Measurements from ENCODE around the gene GRIK4.
"Not testable (repeated sequence)": the region's sequence is repeated elsewhere in the genome, so short reads cannot be mapped to it uniquely, and the experiment has no call there.

The GRIK4 gene

DNA sequence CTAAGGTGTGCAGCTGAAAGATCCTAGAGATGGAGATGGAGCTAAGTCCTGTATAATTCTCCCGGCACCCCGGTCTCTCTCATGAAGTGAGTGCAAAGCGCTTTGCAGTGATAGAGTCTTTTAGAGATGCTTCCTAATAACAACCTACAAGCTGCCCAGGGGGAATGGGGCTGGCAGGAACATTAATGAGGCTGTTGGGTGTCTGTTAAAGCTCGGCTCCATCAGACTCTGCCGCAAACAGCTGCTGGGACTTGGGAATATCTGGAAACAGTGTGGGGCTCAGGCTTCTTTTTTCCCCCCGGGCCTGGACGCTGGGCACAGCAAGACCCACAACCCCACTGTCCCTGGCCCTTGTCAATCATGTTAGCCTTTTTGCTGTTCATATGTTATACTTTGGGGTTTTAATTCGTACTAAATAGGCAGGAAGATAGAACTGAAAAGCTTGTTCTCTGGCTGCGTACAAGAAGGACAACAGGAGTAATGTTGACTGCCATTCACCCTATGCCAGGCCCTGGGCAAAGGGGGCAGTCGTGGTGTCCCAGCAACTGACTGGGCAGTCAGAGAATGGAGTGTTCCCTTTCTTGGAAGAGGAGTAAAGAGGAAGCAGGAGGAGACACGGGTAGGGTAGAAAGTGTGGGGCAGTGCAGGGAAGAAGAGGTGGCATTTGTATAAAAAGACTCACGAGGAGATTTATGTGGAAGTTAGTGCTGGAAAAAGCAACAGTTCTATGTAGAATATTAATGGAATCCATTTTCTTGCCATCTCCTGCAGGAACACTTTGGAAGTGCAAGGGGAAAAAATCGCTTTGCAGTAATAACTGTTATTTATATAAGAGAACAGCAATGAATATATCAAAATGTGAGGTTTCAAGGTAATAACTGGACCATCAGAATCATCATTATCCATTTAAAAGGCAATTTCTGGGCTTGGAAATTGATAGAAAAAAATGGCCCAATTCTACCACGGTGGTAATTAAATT lies 232.8 kb downstream of the GRIK4 start:
- DNase-seq (ENCODE audit: low read depth, low spot score): no peak

DNA sequence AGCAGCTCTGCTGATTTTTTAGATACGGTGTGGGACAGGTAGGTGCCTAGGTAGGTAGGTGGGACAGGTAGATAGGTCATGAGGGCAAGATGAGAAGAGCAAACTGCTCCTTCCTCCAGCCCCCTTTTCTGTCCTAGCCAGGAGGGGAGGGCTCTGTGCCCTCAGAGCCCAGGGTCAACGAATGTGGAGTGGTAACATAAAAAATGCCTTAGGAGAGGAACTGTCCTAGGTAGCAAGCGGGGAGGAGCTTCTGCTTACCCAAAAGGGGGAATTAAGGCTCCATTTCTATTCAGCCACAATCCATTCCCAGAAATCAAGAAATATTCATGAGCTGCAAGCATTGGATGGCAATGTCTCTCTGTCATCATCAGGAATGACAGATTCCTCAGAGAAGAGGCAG lies 234.8 kb downstream of the GRIK4 start:
- no peak for DNase-seq (ENCODE audit: low read depth, low spot score)

DNA sequence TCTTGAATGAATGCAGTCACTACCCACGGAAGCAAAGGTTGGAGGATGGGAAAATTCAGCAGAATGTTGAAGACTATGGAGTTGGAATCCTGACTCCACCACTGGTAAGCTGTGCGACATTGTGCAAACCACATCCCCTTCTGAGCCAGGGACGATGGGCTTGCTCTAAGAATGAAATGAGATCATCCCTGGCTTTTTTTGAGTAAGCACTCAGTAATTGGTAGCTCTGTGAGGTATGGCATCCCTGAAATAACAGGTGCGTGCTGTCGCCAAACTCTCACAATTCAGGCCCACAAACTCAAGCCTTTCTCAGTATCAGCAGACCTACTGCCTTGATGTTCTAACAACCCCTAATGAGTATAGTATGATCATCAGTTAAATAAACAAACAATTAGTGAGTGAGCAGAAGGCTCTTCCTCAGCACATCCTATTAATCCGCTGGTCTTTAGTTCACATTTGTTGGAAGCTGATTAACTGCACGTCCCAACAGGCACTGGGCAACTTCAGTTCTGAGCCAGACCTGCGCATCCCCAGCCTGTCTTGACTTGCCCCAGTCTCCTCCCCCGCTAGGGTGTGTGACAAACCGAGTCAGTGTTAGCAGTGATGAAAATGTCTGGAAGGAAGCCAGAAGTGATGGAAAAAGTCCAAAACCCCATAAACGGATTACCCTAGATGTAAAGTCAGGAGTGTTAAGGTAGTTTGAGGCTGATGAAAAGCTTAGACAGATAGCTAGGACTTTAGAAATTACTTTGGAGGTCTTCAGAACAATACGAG lies 235.5 kb downstream of the GRIK4 start:
- peak; percentile 23 for DNase-seq (ENCODE audit: low read depth, low spot score)

DNA sequence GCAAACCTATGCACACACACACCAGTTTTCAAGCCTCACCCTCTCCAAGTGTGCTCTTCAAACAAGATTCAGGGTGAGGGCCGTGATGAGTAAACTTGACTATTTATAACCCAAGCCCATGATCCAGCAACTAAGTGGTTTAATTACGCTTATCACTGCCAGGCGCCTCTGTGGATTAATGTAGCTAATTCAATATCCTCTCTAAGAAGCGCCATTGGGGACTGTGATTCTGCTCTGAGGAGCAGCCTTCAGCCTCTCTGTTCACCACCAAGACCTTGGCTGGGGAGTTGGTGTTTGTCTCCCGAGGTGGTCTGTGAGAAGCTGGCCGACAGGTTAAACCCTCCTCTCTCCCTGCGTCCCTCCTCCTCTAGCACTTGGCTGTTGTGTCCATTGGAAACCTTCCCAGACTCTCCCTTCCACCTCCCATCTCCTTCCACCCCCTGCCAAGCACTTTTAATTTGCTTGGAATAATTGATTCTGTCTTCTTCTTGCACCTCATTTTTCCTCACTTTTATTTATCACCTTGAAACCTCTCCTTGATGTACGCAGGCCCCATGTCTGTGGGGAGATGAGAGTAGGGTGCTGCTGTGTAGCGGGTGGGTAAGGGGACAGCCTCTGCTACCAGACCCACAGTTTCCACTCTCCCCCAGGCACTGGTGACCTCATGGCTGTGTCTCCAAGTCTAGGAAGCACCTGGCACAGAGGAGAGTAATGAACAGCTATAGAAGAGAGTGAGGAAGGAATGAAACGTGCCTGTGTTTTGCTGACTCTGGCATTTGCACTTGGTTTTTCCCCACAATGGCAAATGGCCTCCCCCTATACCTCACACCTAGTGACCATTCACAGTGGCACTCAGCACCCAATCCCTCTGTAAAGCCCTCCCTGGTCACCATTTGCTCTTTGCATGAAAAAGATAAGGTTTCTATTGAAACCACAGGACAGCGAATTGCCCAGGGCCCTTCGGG lies 236.6 kb downstream of the GRIK4 start:
- no peak for DNase-seq (ENCODE audit: low read depth, low spot score)

DNA sequence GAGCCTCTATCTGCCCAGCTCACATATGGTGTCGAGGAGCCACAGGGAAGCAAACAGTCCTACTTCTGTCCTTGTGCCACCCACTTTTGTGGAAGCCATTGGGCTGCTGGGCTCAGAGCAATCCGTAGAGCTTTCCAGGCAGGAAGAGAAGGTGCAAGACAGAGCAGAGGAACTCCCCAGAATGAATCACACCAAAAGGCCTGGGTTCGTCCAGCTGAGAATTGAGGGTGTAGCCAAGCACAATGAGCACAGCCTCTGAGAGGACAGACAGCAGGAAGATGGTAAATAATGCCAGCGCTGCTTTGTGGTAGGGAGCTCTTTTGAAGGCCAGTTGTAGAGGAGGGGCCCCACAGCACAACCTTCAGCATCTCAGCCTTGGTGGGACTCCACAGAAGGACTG lies 237.8 kb downstream of the GRIK4 start:
- no peak for DNase-seq (ENCODE audit: low read depth, low spot score)

DNA sequence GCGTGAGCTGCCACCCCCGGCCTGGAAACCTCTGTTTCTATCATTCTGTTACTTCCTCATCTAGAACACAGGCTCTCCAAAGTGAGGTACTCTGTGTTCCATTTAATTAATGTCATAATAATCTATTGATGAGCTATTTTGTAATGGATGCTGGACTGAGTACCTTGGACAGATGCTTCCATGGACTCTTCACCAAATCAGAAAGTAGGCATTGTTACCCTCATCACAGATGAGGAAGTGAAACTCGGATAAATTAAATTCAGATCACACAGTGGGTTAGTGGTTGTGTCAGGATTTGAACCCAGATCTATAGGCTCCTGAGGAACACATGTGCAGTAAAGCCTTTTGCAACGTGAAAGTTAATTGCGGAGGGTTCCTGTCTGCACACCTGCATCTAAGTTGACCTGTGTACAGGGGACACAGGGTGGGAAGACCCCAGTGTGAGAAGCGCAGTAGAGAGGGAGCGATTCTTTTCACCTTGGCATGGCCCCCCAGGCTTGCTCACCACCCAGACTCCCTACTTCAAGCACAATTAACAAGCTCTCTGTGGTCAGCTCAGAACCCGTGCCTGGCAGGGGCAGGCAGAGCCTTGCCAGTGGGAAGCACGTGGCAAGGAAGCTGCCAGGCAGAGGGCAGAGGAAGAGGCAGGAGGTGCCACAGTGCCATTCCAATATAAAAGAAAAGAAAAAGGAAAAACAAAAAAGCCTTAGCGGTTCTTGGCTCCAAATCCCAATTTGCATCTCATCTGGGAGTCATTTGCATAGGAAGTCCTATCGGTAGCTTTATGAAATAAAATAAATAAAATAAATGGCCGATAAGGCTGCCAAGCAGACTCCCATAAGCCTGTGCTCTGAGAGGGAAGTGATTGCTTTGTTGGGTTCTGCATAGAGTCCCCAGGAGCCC lies 239.3 kb downstream of the GRIK4 start:
- DNase-seq (ENCODE audit: low read depth, low spot score): peak; percentile 14

- no peak for DNase-seq (ENCODE audit: low read depth, low spot score)
Observed at GRCh38 chr11:120751550-120751949, 240.0 kb downstream of the GRIK4 start.

DNA sequence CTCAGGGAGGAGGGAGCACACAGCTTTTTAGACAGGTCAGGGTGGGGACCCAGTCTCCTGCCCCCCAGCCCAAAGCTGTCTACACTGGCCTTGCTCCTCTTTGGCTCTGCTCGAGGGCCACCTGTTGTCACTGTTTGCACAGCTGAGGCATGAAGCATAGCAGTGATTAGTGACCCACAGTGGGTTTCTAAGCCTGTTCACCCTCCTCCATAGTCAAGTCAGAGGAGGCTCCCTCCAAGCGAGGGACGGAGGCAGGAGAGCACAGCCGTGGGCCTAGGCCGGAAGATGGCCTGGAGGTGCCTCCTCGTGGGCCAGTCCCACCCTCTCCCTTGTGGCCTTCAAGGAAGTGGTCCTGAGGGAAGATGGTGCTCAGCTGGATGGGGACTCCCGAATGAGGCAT lies 241.1 kb downstream of the GRIK4 start:
- no peak for DNase-seq (ENCODE audit: low read depth, low spot score)

DNA sequence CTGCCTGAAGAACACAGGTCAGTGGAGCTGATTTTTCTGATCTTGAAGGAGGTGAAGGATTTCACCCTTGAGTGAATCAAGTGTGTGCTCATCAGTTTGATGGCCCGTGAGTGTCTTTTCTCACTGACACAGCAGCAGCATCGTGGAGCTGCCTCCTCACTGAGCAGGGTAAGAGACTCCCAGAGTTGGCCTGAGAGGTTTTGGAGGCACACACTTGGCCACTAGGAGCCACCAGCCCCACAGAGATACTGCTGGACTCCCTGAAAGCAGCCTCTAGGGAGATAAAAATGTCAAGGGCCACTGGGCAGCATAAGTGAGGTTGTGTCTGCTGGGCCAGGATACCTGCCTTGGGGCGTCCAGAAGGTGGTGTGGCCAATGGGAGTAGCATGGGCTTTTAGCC lies 245.4 kb downstream of the GRIK4 start:
- DNase-seq (ENCODE audit: low read depth, low spot score): no peak

DNA sequence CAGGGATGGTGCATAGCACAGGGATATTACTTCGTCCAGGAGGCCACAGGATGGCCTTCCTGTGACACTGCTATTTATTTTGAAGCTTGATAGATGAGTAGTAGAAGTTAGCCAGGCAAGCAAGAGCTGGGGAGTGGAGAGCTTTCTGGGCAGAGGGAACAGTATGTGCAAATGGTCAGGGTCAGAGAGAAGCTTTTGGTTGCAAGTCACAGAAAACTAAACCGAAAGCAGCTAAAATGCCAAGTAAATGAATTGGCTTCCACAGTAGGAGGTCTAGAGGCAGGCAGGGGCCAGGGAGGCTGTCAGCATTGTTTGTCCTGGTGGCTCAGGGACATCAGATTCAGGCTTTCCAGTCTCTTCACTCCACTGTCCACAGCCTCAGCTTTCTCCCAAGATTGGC lies 247.5 kb downstream of the GRIK4 start:
- DNase-seq (ENCODE audit: low read depth, low spot score): no peak

DNA sequence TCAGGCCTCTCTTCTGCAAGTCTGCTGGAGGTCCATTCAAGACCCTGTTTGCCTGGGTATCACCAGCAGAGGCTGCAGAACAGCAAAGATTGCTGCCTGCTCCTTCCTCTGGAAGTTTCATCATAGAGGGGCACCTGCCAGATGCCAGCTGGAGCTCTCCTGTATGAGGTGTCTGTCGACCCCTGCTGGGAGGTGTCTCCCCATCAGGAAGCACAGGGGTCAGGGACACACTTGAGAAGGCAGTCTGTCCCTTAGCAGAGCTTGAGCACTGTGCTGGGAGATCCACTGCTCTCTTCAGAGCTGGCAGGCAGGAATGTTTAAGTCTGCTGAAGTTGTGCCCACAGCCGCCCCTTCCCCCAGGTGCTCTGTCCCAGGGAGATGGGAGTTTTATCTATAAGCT lies 254.2 kb downstream of the GRIK4 start:
- not testable (repeated sequence) for DNase-seq (ENCODE audit: low read depth, low spot score)

- DNase-seq (ENCODE audit: low read depth, low spot score): no peak
Observed at GRCh38 chr11:120766318-120766717, 254.8 kb downstream of the GRIK4 start.

GRCh38 chr11:120768949-120769348 lies 257.4 kb downstream of the GRIK4 start:
- DNase-seq (ENCODE audit: low read depth, low spot score): no peak

DNA sequence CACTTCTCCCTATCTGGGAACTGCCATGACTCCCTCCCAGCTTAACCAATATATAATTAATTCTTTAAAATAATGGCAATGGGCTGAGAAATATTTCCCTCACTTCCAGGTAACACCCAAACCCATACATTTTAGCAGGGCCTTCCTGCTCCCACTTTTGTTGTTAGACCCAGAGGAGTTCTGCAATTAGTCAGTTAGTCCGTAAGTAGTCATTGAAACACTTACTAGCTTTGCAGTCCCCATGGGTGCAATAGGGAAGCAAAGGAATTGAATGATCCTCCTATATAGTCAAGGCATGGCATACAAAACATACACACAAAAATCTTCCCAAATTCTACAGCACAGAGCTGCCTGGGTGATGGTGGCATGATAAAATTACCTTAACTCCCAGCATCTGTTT lies 258.4 kb downstream of the GRIK4 start:
- DNase-seq (ENCODE audit: low read depth, low spot score): no peak

- DNase-seq (ENCODE audit: low read depth, low spot score): no peak
Observed at GRCh38 chr11:120771551-120772060, 260.1 kb downstream of the GRIK4 start.

DNA sequence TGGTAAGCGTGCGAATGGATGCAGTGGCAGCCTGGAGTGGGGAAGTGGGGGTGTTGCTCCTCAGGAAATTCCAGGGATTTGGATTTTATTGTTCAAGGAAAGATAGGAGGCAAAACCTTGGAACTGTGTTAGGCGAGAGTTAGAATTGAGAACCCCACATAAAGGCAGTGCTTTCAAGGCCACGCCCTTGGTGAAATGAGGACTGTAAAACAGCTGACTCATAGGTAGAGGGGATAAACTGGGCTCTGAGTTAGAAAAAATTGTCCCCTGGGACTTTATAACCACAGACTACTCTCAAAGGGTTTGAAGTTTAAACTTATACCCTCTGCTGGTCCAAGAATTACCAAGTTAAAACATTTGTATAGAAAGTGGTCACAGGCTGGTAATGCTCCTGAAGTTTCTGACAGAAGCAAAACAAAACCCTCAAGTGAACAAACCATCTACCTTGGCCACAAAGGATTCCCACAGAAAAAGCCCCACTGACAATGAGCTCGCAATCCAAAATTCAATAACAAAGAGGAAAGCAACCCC lies 262.0 kb downstream of the GRIK4 start:
- DNase-seq (ENCODE audit: low read depth, low spot score): no peak

DNA sequence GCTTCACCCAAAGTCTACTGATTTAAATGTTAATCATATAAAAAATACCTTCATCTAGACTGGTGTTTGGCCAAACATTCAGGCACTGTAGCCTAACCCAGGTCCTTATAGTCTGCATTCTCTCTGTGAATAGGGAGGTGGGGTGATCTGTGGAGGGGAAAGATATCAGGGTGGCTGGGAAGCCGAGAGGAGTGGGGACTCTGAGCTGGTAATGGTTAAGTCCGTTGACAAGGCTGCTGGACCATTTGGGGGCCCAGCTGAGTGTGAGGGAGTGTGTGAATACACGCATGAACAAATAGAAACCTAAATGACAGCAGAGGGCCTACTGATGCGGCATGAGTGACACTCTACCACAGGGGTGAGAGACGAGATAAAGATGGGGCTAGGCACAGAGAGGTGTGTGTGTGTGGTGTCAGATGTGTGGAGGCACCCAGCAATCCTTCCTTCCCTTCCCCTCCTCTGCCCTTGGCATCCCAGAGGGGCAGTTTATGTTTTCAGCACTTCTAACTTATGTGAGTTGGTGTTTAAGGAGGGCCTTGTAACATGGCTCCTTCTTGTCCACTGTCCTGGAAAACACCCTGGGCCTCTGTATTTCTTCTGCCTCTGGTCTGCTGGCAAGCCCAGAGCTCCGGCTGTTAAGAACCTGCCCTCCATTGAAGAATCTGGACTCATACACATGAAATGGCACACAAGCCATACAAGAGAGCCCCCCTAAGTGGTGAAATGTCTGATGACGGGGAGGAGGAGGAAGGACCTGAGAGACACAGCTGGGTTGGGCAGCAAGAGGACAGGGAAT lies 263.2 kb downstream of the GRIK4 start:
- no peak for DNase-seq (ENCODE audit: low read depth, low spot score)

GRCh38 chr11:120775986-120776951 lies 264.7 kb downstream of the GRIK4 start:
- no peak for DNase-seq (ENCODE audit: low read depth, low spot score)

Measured in astrocyte of the hippocampus (primary cell).